Right lobe of liver (tissue), 4 donors: Measurements from ENCODE around the gene RGPD8.

Source experiments
- POLR2A ChIP-seq: fragments of 450-650 bp; IDR thresholded peaks from one replicate; pipeline ENCODE4 v1.6.1; 2017; ENCODE audit warnings: antibody characterized with exemption, mild to moderate bottlenecking
- TF ChIP-seq, protein P1 (sequence below), 4 donors: fragments of 200-600 bp in 3 of 4; fragments of 450-650 bp in 1 of 4; IDR thresholded peaks; one replicate each; pipeline versions ENCODE4 v1.5.1 to v1.8.0; 2016 to 2022; ENCODE audit warnings: antibody characterized with exemption in 4 of 4, mild to moderate bottlenecking in 2 of 4
- donor health status: DM: no; HTN: no; CAD: no.
- donor health status: DM: no; HTN: no; CAD: no.
- donor health status: DM: no; HTN: yes; CAD: no.

GRCh38 chr2:112339986-112340385 lies 93.5 kb downstream of the RGPD8 start:
- TF ChIP-seq, protein P1, sequence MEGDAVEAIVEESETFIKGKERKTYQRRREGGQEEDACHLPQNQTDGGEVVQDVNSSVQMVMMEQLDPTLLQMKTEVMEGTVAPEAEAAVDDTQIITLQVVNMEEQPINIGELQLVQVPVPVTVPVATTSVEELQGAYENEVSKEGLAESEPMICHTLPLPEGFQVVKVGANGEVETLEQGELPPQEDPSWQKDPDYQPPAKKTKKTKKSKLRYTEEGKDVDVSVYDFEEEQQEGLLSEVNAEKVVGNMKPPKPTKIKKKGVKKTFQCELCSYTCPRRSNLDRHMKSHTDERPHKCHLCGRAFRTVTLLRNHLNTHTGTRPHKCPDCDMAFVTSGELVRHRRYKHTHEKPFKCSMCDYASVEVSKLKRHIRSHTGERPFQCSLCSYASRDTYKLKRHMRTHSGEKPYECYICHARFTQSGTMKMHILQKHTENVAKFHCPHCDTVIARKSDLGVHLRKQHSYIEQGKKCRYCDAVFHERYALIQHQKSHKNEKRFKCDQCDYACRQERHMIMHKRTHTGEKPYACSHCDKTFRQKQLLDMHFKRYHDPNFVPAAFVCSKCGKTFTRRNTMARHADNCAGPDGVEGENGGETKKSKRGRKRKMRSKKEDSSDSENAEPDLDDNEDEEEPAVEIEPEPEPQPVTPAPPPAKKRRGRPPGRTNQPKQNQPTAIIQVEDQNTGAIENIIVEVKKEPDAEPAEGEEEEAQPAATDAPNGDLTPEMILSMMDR (IDR thresholded peaks at IDR 0.05) = no peak
- no peak for TF ChIP-seq POLR2A
